Measurements from ENCODE around the gene GPR87. TPM values are rescaled to one million over a fixed set of nuclear protein-coding genes. Genes with fewer than 3 reads are reported as not detected.

GPR87 gene
- total and polyA plus RNA-seq, 9 of the 15 experiments (the other 6 are each of a cell fraction or from before 2014, with no cell fraction given): not detected

DNA sequence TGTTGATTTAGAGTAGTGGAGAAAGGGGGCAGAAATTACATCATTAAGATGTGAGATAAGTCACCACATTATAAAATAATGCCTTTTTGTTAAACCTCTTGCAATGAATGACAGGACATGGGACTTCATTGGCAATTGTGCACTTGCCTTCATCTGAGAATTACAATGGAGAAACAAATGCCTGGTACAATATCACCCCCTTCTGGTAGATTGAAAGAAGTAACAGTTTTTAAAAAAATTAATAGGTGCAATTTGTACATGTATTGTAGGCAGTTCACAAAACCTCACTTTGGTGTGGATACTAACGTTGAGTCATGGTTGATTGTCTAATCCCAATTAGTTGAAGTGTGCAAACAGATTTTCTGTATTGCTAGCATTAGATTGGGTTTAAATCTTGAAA, 33.7 kb downstream of the GPR87 start (continued):
- no peak for TF ChIP-seq ASH1L (IDR thresholded peaks at IDR 0.05; ENCODE audit: borderline replicate concordance, low read depth, partially characterized antibody)

DNA sequence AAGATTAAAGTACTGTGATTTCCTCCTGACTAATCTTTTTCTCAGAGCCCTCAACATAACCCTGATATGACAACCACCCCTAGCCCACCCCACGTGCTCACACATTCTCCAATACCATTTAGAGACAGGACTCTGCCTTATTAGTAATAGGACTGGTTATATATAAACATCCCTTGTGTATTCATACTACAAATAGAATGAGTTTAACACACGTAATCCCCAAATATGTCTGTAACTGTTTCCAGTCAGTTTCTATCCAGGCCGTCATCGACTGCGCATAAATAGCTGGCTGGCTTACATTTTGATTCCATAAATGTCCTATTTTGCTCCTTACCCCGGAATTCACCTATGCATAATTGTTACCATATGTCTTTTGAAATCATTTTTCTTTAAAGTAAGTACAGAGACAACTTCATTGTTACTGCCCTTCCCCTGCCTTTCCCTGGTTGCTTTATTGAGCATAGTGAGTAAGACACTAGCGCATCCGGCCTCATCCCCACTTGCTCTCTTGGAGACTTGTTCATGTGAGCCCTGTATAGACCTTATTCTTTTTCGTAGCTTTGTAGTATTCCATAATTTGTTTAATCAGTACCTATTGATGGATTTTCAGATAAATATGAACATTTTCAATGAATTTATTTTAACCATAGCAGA, 34.8 kb downstream of the GPR87 start:
- 2% methylated on average over 9 of the region's 9 CpGs for WGBS (ENCODE audit: insufficient coverage, low coverage, missing lambda C conversion rate)
- intact Hi-C loops (cut with micrococcal nuclease) (loop anchor here (5.0 kb wide), 1 partner anchor 494 kb away; no protein-coding TSS in a partner anchor), in situ Hi-C loops (cut with MboI) (loop anchor here (10.0 kb wide), 1 partner anchor 117 kb away; no protein-coding TSS in a partner anchor)
- no peaks in the 10 kb centered on the region for H3K9me3 ChIP-seq (replicated peaks; ENCODE audit: control insufficient read depth, insufficient read depth, low read depth, low read length)
- no peaks in the 10 kb centered on the region for H3K36me3 ChIP-seq (ENCODE audit: control insufficient read depth, insufficient read depth, low read length)
- H3K4me2 ChIP-seq (ENCODE audit: insufficient read depth, low read length): no peak overlapping the region
- H3K79me2 ChIP-seq (ENCODE audit: control insufficient read depth, insufficient read depth, low read length): no peaks in the 10 kb centered on the region
- H3K27ac ChIP-seq (ENCODE audit: extremely low read depth, low read depth, low read length): no peak overlapping the region
- CTCF ChIA-PET (ENCODE audit: low intra/inter-chr PET ratio): interaction anchor here (0.7 to 2.8 kb wide), 3 partner anchors 54 to 636 kb away, joined by 3 to 23 read pairs (median 9); no protein-coding TSS in a partner anchor
- H3K9ac ChIP-seq (ENCODE audit: insufficient read depth in 1 of 2, low read depth in 2 of 2, low read length in 2 of 2): no peak overlapping the region
- FAIRE-seq (no peak), ATAC-seq (no peak), DNase-seq (ENCODE audit: extremely low read depth in 1 of 4, low spot score in 3 of 4) (no peak)
- H3K27me3 ChIP-seq (ENCODE audit: control insufficient read depth in 2 of 2, insufficient read depth in 2 of 2, low read length in 2 of 2): 0 out of 5 replicates have a peak, but pooled peaks cover 0 to 3% of the 10 kb centered on the region in 2 experiments
- no peaks in the 10 kb centered on the region for H4K20me1 ChIP-seq (replicated peaks; ENCODE audit: control insufficient read depth, insufficient read depth, low read length)
- no peaks in the 10 kb centered on the region; a peak in 2 of 5 replicates for H3K4me1 ChIP-seq (replicated peaks in 1 of 2; ENCODE audit: control insufficient read depth in 2 of 2, insufficient read depth in 2 of 2, low read length in 2 of 2)
- H2AFZ ChIP-seq (ENCODE audit: low read depth, low read length): no peak overlapping the region
- no peak overlapping the region for H3K4me3 ChIP-seq
- POLR2A ChIA-PET: no interaction called here
- no peaks in the 10 kb centered on the region for H3K9me1 ChIP-seq (ENCODE audit: control insufficient read depth, insufficient read depth, low read length)
- no TSS peak for BruUV-seq (replicated peaks)
- TF ChIP-seq ZNF263 (CRISPR knock-in tag; IDR thresholded peaks at IDR 0.05; ENCODE audit: borderline replicate concordance) (no peak), HDAC1 (IDR thresholded peaks at IDR 0.05) (no peak), HNRNPUL1 (IDR thresholded peaks at IDR 0.05; ENCODE audit: low read length) (no peak), C11orf30 (IDR thresholded peaks at IDR 0.05; ENCODE audit: low read depth) (no peak), RFX1 (IDR thresholded peaks at IDR 0.05) (no peak), TAF1 (IDR thresholded peaks at IDR 0.05; ENCODE audit: control insufficient read depth, extremely low read depth, insufficient read depth, low read length, severe bottlenecking) (no peak), RUNX1 (IDR thresholded peaks at IDR 0.05; ENCODE audit: low read depth) (no peak), POLR2B (IDR thresholded peaks at IDR 0.05; ENCODE audit: low read depth, partially characterized antibody) (no peak)
- TF ChIP-seq, protein P1, sequence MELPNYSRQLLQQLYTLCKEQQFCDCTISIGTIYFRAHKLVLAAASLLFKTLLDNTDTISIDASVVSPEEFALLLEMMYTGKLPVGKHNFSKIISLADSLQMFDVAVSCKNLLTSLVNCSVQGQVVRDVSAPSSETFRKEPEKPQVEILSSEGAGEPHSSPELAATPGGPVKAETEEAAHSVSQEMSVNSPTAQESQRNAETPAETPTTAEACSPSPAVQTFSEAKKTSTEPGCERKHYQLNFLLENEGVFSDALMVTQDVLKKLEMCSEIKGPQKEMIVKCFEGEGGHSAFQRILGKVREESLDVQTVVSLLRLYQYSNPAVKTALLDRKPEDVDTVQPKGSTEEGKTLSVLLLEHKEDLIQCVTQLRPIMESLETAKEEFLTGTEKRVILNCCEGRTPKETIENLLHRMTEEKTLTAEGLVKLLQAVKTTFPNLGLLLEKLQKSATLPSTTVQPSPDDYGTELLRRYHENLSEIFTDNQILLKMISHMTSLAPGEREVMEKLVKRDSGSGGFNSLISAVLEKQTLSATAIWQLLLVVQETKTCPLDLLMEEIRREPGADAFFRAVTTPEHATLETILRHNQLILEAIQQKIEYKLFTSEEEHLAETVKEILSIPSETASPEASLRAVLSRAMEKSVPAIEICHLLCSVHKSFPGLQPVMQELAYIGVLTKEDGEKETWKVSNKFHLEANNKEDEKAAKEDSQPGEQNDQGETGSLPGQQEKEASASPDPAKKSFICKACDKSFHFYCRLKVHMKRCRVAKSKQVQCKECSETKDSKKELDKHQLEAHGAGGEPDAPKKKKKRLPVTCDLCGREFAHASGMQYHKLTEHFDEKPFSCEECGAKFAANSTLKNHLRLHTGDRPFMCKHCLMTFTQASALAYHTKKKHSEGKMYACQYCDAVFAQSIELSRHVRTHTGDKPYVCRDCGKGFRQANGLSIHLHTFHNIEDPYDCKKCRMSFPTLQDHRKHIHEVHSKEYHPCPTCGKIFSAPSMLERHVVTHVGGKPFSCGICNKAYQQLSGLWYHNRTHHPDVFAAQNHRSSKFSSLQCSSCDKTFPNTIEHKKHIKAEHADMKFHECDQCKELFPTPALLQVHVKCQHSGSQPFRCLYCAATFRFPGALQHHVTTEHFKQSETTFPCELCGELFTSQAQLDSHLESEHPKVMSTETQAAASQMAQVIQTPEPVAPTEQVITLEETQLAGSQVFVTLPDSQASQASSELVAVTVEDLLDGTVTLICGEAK (IDR thresholded peaks at IDR 0.05): no peak
- TF ChIP-seq, protein P1 (CRISPR knock-in tag; IDR thresholded peaks at IDR 0.05): no peak

Data from K562 (cell line).